ENCODE measurements around the gene FOXE3.
A peak's percentile ranks its signal among the peaks of the same experiment; 100 is the strongest.

The FOXE3 gene

GRCh38 chr1:47436304-47436978 lies 20.4 kb downstream of the FOXE3 start:
- peak; percentile 56 for DNase-seq

GRCh38 chr1:47436979-47437446 lies 20.9 kb downstream of the FOXE3 start:
- no peak for DNase-seq

GRCh38 chr1:47437447-47438164 lies 21.5 kb downstream of the FOXE3 start, which contains the start of gene FOXD2:
TSS of gene FOXD2 (plus strand) at chr1:47438044. CDS start at chr1:47438136, 92 bp downstream.
- peak; percentile 97 for DNase-seq

GRCh38 chr1:47438165-47439016 lies 22.3 kb downstream of the FOXE3 start:
- DNase-seq: no peak

GRCh38 chr1:47439017-47439818 lies 23.1 kb downstream of the FOXE3 start:
- no peak for DNase-seq

- DNase-seq: no peak
These were observed 23.9 kb downstream of the FOXE3 start for GRCh38 chr1:47439819-47440598.

- DNase-seq: no peak
These were observed 24.6 kb downstream of the FOXE3 start for GRCh38 chr1:47440599-47441081.

- no peak for DNase-seq
These were observed 25.5 kb downstream of the FOXE3 start for GRCh38 chr1:47441450-47442106.

- no peak for DNase-seq
These were observed 26.1 kb downstream of the FOXE3 start for GRCh38 chr1:47442202-47442601.

- no peak for DNase-seq
These were observed 26.9 kb downstream of the FOXE3 start for GRCh38 chr1:47442842-47443529.

GRCh38 chr1:47443530-47444296 lies 27.6 kb downstream of the FOXE3 start:
- DNase-seq: no peak

GRCh38 chr1:47444297-47444561 lies 28.1 kb downstream of the FOXE3 start:
- no peak for DNase-seq

- no peak for DNase-seq
These were observed 28.7 kb downstream of the FOXE3 start for GRCh38 chr1:47444562-47445465.

GRCh38 chr1:47445823-47446550 lies 29.9 kb downstream of the FOXE3 start:
- DNase-seq: no peak

- DNase-seq: no peak
These were observed 32.6 kb downstream of the FOXE3 start for GRCh38 chr1:47448462-47449222.

GRCh38 chr1:47449822-47450552 lies 33.9 kb downstream of the FOXE3 start:
- DNase-seq: no peak

Measured in T1000 (cell line).